Measurements from ENCODE around the gene PTPRM. TPM values are rescaled to one million over a fixed set of nuclear protein-coding genes. Genes with fewer than 3 reads are reported as not detected.
A peak's percentile ranks its signal among the peaks of the same experiment; 100 is the strongest.

Gene PTPRM
- total RNA-seq, 1 experiment from 2014 or later: not detected

DNA sequence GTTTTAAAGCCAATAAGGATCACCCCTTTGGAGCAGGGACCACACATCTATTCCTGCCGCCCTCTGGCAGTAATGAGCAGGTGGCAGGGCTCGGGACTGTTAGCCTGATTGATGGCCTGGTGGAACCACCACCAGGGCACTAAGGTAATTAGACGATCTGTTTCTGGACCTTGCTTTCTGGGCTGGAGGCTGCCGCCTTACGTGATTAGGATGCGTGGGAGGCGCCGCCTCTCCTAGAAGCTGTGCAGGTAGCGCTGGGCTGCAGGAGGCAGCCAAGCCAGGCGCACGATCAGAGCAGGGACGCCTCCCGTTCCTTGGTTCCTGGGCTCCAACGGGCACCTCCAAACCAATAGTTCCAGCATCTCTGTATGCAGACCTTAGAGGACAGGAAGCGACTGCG lies 799.5 kb downstream of the PTPRM start:
- Histone ChIP-seq H3K9me3 (ENCODE audit: low read depth, low read length, poor library complexity, severe bottlenecking) (no peaks in the 10 kb centered on the region), H3K27me3 (replicated peaks; ENCODE audit: insufficient read depth, low read depth, low read length, poor library complexity) (peaks cover 90% of the 10 kb centered on the region), H3K4me1 (ENCODE audit: insufficient read depth, low read length, poor library complexity, severe bottlenecking) (no peaks in the 10 kb centered on the region), H3K27ac (ENCODE audit: low read depth, low read length, poor library complexity, severe bottlenecking) (no peak overlapping the region), H3K36me3 (ENCODE audit: insufficient read depth, low read length, poor library complexity, severe bottlenecking) (no peaks in the 10 kb centered on the region), H3K4me3 (ENCODE audit: low read depth, low read length, poor library complexity, severe bottlenecking) (no peak overlapping the region)
- POLR2A ChIA-PET (ENCODE audit: low non-redundant PET): no interaction called here
- no TSS peak for BruUV-seq (replicated peaks)
- intact Hi-C loops (cut with micrococcal nuclease; ENCODE audit: unreplicated experiment): no loop called here
- no peak for TF ChIP-seq EZH2 (IDR thresholded peaks at IDR 0.05; ENCODE audit: borderline replicate concordance, low read depth, low read length, poor library complexity, severe bottlenecking)
- TF ChIP-seq, protein P1, sequence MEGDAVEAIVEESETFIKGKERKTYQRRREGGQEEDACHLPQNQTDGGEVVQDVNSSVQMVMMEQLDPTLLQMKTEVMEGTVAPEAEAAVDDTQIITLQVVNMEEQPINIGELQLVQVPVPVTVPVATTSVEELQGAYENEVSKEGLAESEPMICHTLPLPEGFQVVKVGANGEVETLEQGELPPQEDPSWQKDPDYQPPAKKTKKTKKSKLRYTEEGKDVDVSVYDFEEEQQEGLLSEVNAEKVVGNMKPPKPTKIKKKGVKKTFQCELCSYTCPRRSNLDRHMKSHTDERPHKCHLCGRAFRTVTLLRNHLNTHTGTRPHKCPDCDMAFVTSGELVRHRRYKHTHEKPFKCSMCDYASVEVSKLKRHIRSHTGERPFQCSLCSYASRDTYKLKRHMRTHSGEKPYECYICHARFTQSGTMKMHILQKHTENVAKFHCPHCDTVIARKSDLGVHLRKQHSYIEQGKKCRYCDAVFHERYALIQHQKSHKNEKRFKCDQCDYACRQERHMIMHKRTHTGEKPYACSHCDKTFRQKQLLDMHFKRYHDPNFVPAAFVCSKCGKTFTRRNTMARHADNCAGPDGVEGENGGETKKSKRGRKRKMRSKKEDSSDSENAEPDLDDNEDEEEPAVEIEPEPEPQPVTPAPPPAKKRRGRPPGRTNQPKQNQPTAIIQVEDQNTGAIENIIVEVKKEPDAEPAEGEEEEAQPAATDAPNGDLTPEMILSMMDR (conservative IDR thresholded peaks at IDR 0.05; ENCODE audit: low read depth, low read length): no peak
- no peak for DNase-seq (ENCODE audit: low spot score)
- CTCF ChIA-PET: no interaction called here

GRCh38 chr18:8367217-8367988 lies 800.3 kb downstream of the PTPRM start:
- ChIA-PET POLR2A (ENCODE audit: low non-redundant PET) (no interaction called here), CTCF (no interaction called here)
- TF ChIP-seq, protein P1 (conservative IDR thresholded peaks at IDR 0.05; ENCODE audit: low read depth, low read length): peak; percentile 53
- no peak for TF ChIP-seq EZH2 (IDR thresholded peaks at IDR 0.05; ENCODE audit: borderline replicate concordance, low read depth, low read length, poor library complexity, severe bottlenecking)
- no TSS peak for BruUV-seq (replicated peaks)
- Histone ChIP-seq H3K4me1 (ENCODE audit: insufficient read depth, low read length, poor library complexity, severe bottlenecking) (no peaks in the 10 kb centered on the region), H3K4me3 (ENCODE audit: low read depth, low read length, poor library complexity, severe bottlenecking) (no peak overlapping the region), H3K27ac (ENCODE audit: low read depth, low read length, poor library complexity, severe bottlenecking) (no peak overlapping the region), H3K9me3 (ENCODE audit: low read depth, low read length, poor library complexity, severe bottlenecking) (no peaks in the 10 kb centered on the region), H3K27me3 (replicated peaks; ENCODE audit: insufficient read depth, low read depth, low read length, poor library complexity) (peaks cover 82% of the 10 kb centered on the region), H3K36me3 (ENCODE audit: insufficient read depth, low read length, poor library complexity, severe bottlenecking) (no peaks in the 10 kb centered on the region)
- intact Hi-C loops (cut with micrococcal nuclease; ENCODE audit: unreplicated experiment): no loop called here
- DNase-seq (ENCODE audit: low spot score): peak; percentile 7

DNA sequence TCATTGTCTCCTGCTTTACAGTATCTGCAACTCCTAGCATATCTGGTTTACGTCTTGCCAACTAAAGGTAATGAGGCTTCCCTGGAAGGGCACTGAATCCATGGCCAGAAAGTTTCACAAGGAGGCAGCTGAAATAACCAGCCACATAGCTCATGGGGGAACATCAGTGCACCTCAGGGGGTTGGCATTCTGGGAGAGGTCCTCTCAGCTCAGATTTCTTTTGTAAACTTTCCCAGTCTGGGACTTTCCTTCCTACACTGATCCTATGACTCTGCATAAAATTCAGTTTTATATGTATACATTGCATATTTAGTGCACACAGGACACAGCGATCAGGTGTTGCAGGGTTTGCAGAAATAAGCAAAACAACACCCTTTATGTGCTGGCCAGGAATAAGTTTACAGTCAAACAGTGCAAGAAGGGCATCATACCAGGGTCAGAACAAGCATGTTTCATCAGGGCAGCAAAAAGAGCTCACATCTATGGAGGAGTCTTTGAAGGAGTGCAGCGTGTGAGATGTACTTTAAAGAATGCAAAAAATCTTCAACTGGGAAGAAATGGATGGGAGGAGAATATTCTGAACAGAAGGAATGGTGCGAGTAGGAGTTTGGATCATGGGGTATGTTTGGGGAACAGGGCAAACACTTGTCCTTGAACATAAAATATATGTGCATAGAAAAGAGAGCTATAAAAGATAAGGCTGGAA lies 801.5 kb downstream of the PTPRM start:
- H3K9me3 ChIP-seq (ENCODE audit: low read depth, low read length, poor library complexity, severe bottlenecking): no peaks in the 10 kb centered on the region
- no peaks in the 10 kb centered on the region for H3K4me1 ChIP-seq (ENCODE audit: insufficient read depth, low read length, poor library complexity, severe bottlenecking)
- ChIA-PET CTCF (no interaction called here), POLR2A (ENCODE audit: low non-redundant PET) (no interaction called here)
- no peak for DNase-seq (ENCODE audit: low spot score)
- no peaks in the 10 kb centered on the region for H3K36me3 ChIP-seq (ENCODE audit: insufficient read depth, low read length, poor library complexity, severe bottlenecking)
- no peak for TF ChIP-seq EZH2 (IDR thresholded peaks at IDR 0.05; ENCODE audit: borderline replicate concordance, low read depth, low read length, poor library complexity, severe bottlenecking)
- TF ChIP-seq, protein P1 (conservative IDR thresholded peaks at IDR 0.05; ENCODE audit: low read depth, low read length): no peak
- no peak overlapping the region for H3K4me3 ChIP-seq (ENCODE audit: low read depth, low read length, poor library complexity, severe bottlenecking)
- H3K27me3 ChIP-seq (replicated peaks; ENCODE audit: insufficient read depth, low read depth, low read length, poor library complexity): peaks cover 79% of the 10 kb centered on the region
- intact Hi-C loops (cut with micrococcal nuclease; ENCODE audit: unreplicated experiment): no loop called here
- H3K27ac ChIP-seq (ENCODE audit: low read depth, low read length, poor library complexity, severe bottlenecking): no peak overlapping the region
- BruUV-seq (replicated peaks): no TSS peak
